ENCODE results near the gene RNF41.

The RNF41 gene

DNA sequence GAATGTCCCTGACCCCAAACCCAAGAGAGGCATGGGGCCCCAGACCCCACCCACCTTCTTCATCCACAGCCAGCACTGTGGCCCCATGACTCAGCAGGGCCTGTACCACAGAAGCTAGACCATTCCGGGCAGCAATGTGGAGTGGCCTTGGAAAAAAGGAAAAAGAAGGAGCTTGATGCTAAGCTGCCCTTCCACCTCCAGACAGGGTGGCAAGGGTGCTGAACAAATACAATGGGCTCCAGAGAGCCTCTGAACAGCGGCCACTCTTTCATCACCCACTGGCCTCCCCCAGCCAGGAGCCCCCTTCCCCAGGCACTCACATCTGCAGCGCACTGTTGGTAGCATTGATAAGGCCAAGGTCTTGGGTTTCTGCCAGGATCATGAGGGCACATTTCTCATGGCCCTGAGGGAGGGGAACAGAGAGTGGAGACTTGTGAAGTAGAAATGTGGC lies 22.0 kb upstream of the RNF41 start:
- no peak for DNase-seq (ENCODE audit: low spot score)

DNA sequence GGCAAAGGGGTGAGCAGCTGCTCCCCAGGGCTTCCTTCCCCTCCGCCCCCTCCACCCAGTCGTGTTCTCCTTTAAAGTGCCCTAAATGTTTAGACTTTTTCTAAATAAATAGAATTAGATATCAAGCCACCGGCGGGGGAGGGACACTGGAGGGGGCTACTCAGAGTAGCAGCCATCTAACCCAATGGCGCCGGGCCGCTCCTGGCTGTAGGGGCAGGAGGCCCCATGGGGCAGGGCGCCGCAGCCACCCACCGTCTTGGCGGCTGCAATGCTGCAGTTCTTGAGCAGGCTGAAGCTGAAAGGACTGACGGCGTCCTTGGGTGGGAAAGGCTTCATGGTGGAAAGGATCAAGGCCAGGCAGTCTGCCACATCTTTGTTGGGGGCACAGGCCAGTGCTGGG lies 21.3 kb upstream of the RNF41 start:
- no peak for DNase-seq (ENCODE audit: low spot score)

DNA sequence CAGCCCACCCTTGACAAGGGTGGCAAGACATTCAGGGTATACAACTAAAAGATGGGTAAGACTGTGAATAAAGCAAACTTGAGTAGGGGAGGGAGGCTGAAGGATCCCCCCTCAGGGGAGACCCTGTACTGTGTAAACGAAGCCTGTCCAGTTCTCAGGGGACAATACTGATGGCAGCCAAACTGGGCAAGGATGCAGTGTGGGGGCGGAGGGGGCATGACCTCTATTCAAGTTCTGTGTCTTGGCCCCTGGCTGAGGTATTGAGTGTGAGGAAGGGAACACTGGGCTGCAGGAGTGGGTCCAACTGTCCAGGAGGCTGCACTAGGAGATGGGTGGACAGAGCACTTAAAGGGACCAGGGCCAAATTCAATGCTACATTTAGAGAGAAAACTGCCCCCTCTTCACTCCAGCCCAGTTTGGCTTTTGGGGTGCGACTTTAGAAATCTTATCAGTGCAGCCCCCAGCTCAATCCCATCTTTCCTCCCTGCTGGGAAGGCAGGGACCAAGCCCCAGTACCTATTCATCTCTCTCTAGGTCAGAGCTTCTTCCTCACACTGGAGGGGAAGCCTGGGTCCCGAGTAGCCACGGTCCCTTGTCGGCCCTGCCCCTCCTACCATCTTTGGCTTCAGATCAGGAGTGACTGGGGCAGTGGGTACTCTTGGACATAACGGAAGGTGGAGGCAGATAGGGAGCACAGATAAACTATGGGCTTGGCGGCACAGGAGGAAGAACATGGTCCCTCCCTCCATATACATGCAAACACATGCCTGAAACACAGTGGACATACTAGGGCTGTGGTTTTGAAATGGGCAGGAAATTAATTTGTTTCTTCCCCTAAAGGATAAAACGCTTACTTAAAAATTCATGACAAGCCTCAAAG lies 19.9 kb upstream of the RNF41 start:
- DNase-seq (ENCODE audit: low spot score): no peak

DNA sequence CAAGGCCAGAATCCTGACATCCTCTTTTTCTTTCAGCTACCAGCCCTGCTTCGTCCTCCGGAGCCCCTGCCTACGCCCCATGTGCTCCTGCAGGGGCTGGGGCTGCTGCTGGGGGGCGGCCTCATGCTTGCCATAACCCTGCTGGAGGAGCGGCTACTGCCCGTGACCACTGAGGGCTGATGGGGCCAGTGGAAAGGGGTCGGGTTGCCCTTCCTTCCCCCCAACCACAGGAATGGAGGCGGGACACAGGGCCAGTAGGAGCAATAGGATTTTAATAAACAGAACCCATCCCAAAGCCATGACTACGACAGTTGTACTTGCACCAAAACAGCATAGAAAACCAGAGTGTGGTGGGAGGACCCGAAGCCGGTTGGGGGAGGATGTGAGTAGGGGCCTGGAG lies 15.8 kb upstream of the RNF41 start:
- DNase-seq (ENCODE audit: low spot score): no peak

DNA sequence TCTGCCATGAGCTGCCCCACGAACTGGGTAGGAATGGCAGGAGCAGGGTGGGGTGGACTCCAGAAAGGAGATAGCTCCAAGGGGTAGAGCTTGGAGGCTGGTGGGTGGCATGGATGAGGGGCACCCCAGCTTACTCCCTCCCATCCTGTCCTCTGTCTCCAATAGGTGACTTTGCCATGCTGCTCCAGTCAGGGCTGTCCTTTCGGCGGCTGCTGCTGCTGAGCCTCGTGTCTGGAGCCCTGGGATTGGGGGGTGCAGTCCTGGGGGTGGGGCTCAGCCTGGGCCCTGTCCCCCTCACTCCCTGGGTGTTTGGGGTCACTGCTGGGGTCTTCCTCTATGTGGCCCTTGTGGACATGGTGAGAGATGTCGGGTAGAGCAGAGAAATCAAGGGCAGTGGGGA lies 15.3 kb upstream of the RNF41 start:
- DNase-seq (ENCODE audit: low spot score): no peak

DNA sequence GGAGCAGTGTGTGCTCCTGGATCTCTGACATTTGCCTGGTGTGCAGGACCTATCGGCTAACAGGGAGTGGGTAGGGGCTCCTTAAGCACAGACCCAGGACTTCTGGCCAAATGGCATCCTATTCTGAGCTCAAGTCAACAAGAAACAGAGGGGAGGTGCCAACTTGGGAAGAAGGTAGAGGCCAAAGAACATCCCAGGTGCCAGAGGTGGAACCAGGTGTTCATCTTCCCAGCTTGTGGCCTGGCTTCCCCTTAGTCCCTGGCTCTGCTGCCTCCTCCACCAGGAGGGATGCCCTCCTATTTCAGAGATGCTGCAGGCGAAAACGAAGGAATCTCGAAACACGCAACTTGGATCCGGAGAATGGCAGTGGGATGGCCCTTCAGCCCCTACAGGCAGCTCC lies 14.4 kb upstream of the RNF41 start:
- no peak for DNase-seq (ENCODE audit: low spot score)

DNA sequence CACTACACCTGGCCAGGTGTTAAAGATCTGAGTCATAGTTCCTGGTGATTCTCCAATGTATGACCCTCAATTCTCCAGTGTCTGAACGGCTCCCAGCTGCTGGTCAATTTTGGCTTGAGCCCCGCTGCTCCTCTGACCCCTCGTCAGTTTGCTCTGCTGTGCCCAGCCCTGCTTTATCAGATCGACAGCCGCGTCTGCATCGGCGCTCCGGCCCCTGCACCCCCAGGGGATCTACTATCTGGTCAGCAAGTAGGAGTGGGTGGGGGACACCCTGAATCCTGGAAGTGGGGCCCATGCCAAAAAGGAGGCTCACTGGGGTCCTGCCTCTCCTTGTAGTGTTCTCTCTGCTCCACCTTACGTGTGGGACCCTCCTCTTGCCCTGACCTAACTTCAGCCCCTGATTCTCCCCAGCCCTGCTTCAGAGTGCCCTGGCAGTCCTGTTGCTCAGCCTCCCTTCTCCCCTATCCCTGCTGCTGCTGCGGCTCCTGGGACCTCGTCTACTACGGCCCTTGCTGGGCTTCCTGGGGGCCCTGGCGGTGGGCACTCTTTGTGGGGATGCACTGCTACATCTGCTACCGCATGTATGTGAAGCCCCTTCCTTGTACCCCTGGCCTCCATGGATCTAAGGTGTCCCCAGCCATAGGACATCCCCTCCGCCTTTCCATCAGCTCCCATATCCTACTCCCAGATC lies 13.2 kb upstream of the RNF41 start:
- DNase-seq (ENCODE audit: low spot score): no peak

DNA sequence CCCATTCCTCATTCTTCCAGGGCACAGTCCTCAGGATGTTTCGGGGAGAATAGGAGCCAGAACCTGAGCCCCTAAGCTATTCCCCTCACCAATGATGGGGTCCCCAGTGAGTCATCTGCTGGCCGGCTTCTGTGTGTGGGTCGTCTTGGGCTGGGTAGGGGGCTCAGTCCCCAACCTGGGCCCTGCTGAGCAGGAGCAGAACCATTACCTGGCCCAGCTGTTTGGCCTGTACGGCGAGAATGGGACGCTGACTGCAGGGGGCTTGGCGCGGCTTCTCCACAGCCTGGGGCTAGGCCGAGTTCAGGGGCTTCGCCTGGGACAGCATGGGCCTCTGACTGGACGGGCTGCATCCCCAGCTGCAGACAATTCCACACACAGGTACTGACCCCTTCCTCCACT lies 9.5 kb upstream of the RNF41 start:
- no peak for DNase-seq (ENCODE audit: low spot score)

DNA sequence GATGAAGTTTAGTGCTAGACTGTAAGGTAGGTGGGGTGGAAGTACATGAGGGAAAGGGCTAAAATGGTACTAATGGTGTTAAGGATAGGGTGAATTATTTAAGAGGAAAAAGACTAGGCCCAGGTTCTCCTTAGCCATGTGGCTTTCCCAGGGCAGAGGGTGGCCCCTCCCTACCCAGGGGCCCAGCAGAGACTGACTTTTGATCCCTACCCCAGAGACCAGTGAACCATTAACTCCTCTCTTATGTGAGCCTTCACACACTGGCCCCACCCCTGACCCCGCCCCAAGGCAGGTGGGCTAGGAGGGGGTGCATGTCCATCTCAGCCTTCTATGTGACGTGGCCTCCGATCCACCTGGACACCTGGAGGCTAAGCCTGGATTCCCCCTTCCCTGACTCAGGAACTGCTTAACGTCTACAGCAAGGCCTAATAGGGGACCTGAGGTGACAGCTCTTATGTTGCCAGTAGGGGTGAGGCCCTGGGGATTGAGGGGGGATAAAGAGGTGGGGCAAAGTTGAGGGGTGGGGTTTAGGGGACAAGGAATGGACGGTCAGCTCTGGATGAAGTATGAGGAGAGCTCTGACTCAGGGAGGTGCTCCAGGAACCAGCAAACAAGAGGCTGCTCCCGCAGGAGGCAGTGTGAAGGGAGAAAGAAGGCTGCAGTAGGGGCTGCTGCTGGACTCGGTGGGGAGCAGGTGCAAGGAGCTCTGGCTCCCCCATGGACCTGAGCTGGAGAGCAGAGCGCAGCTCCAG lies 8.9 kb upstream of the RNF41 start:
- no peak for DNase-seq (ENCODE audit: low spot score)

DNA sequence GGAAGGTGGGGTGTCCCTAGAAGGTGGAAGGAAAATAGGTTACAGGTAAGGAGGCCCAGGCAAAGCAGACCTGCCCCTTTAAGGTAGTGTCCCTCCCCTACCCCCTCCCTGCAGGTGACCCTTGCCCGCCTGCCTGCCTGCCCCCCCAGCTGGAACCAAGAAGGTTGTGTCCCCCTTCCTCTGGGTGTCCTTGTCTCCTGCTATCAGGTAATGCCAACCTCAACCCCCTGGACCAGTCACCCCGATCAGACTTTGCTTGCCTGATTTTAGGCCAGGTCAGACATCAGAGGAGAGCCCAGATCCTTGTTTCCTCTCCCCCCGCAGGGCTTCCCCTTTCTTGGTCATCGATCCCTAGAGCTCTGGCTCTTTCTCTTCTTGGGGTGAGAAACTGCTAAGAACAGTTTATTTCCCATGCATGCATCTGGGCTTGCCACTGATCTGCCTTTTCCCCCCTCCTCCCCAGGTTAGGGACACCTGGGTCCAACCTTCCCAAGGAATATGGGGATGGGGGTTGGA lies 8.3 kb upstream of the RNF41 start, which contains the start of gene SLC39A5:
Gene SLC39A5, plus strand, starts transcription at position 136 of the 516 bp plus-strand sequence. CDS start 1,224 bp downstream, outside the sequence.
- DNase-seq (ENCODE audit: low spot score): no peak

DNA sequence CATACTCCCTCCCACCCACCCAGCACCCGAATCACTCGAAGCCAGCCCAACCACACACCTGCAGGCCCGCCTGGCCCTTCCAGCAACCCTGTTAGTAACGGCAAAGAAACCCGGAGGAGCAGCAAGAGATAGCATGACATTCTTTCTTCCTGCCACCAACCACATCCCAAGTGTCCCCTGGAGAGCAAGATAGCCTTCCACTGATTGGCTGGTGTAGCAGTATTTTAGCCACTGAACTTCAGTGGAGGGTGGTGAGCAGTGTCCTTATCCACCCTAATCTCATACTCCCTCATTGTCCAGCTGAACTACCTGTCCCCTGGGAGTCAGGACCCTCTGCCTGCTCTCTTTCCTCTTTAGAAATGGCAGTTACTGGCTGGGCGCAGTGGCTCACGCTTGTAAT lies 7.4 kb upstream of the RNF41 start:
- DNase-seq (ENCODE audit: low spot score): no peak

DNA sequence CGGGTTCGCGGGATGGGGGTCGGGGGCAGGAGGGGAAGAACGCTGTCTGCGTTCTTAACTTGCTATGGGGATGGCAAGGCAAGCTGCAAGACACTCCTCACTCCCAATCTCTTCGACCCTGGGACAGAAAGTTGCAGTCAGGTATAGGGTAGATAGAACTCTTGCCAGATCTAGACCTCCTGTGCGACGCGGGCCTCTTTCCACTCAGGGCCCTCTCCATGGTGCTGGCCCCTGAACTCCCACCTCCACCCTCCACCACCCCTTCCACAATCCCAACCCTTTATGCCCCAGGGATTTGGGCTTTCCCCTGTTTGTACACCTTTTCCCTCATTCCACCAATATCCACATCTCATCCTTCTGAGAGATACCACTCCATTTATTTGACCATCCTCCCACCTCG lies 3.2 kb upstream of the RNF41 start:
- no peak for DNase-seq (ENCODE audit: low spot score)

DNA sequence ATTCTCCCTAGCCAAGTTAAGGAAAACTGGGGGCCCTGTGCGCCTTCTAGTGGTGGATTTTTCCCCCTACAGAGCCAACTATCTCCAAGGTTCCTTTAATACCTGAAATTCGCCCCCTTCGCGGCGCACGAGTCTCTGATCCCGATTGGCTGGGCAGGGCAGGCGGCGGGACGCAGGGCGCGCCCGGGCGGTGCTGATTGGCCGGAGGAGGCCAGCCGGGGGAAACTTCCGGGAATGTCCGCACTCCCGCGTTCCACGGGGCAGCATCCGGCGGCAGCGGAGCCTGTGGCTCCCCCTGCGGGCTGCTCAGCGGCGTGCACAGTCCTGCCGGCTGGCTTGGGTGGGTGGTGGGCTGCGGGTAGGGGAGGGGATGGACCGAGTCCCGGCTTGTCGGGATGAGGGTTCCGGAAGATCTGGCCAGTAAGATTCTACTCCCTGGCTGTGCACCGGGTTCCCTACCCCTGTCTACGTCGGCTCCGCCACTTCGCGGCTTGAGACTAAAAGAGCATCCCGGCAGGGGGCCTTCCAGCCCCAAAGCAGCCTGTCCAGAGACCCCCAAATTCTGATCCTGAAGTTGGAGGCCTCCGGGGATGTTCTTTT lies 2.5 kb upstream of the RNF41 start, which contains the start of gene NABP2:
Gene NABP2, plus strand, starts transcription at position 241 of the 600 bp plus-strand sequence. CDS start 515 bp downstream, outside the sequence.
- DNase-seq (ENCODE audit: low spot score): peak; percentile 98

DNA sequence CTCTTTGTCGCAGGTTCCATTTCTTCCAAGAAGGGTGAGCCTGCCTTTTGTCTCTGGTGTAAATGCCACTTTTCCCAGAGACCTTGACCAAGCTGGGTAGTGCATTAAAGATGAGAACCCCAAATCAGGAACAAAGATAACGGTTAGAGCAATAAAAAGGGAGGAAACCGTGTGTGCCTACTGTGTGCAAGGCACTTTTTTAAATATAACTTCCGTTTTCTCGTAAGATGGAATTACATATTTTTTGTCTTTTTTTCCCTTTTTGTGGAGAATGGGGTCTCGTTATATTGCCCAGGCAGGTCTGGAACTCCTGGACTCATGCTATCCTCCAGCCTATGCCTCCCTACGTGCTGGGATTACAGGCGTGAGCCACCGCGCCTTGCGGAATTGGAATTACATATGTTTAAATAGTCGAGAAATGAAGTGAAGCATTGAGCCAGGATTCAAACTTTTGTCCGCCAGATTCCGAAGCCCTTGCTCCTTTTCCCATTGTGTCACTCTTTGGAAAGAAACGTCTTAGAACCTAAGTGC lies 1.9 kb upstream of the RNF41 start:
- DNase-seq (ENCODE audit: low spot score): no peak

DNA sequence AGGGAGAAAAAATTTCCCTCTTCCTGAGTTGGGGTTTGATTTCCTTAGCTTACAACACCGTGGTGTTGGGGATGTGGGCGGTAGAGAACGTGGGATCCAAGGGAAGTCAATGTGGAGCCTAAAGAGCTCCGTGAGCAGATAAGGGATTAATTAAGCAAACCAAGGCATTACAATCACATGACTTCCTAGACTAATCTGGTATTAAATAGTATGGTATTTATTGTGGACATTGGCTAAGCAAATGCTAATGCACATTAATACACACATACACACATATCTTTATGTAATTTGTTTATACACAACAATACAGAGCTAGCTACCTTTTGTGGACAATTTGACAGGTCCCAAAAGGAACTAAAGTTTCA lies 791 bp upstream of the RNF41 start:
- DNase-seq (ENCODE audit: low spot score): no peak

DNA sequence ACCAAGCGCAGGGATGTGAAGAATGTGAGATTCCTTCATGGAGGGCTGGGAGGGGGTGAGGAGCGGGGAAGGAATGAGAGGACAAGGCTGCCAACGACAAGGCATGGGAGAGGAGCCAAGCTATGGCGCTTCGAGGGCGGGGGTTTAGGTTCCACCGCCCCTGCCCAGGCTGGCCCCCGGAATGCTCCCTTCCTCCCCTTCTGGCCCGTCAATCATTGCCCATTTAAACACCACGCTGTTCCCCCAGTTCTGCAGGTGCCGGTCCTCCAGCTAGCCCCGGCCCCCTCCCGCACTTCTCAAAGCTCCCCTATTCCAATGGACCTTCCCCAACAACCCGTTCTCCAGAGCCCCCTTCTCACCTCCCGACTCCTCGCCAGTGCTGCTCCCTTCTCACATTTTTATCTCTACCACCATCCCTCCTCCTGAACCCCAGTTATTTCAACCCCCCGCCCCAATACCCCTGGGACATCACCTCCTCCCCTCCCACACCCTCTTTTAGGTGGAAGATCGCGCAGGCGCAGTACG lies 428 bp downstream of the RNF41 start:
- DNase-seq (ENCODE audit: low spot score): peak; percentile 67

DNA sequence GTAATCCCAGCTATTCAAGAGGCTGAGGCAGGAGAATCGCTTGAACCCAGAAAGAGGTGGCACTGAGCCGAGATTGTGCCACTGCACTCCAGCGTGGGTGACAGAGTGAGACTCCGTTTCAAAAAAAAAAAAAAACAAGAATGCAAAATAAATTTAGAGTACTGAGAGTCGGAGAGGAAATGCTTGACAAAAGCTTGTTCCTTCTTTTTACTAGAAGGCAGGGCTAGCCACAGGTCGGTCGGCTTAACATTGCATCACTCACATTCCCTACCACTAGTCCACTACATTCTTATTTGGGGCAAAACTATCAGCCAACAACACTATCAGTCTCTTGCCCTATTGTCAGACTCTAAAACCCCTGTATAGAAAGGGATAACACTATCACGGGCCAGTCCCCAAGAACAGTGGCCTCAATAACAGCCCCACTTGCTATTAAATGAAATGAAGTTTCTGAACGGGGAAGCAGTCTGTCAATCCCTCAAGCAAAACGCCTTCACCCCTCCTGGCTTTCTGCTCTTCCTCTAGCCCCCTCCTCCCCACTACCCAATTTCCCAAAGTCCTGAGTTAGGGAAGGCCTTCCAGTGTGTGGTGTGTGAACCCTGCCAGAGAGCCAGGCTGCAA lies 1.0 kb downstream of the RNF41 start:
- peak; percentile 48 for DNase-seq (ENCODE audit: low spot score)

DNA sequence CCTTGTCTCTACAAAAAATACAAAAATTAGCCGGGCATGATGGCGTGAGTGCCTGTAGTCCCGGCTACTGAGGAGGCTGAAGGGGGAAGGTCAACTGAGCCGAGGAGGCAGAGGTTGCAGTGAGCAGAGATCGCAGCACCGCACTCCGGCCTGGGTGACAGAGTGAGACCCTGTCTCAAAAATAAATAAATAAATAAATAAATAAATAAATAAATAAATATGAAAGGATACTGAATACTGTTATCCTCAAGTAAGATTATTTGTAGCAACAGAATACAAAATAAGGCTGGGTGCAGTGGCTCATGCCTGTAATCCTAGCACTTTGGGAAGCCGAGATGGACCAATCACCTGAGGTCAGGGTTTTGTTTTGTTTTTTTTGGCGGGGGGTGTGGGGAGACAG lies 1.9 kb downstream of the RNF41 start:
- DNase-seq (ENCODE audit: low spot score): no peak

DNA sequence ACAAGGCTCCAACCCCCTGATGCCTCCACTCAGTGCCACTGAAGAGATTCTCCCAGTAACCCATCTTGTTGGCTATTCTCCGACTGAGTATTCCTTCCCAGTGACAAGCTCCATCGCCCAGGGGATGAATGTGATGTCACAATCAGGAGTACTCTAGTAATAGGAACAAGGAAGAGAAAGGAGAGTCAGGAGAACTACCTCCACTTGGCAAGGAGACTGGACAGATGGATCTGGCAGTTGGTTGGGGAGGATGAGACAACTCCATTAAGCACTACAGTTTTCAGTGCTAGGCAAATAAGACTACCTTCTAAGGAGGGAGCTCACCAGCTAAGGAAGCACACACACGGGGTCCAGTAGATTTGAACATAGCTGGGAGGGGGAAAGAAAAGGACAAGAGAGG lies 5.3 kb downstream of the RNF41 start:
- DNase-seq (ENCODE audit: low spot score): no peak

DNA sequence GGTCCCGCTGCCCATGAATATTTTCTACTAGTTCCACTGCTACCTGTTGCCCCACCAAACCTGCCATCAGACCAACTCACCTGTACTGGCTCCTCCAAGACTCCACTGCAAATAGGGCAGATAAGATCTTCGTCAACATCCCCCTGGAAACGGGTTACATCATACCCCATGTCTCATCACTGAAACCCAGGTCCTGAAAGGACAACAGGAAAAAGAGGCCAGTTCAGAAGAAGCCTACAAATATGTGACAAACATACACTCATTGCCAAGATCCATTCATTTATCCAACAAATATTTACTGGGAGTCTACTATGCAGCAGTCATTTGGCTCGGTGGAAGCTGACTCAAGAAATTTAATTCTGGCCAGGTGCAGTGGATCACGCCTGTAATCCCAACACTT lies 7.8 kb downstream of the RNF41 start:
- no peak for DNase-seq (ENCODE audit: low spot score)

DNA sequence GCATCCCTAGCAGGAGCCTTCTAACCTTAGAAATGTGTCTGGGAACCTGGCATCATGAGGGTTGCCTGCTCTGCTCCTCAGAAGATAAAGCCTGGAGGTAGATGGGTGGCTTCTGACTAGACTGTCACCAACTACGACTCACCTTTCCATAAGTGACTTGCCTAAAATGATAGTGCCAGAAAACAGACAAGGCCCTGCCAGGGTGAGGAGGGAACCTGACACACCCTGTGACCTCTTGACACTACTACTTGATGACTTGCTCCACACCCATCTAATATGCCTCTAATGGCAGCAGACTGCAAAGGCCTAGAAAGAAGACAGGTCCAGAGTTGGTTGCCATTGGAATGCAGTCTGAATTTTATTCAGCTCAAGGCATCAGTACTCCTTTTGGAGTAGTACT lies 9.4 kb downstream of the RNF41 start:
- no peak for DNase-seq (ENCODE audit: low spot score)
